Measurements from ENCODE around the gene GCDH. TPM values are rescaled to one million over a fixed set of nuclear protein-coding genes. Genes with fewer than 3 reads are reported as not detected.

The GCDH gene
- 19.4 and 19.8 TPM in 2 replicates for total RNA-seq

DNA sequence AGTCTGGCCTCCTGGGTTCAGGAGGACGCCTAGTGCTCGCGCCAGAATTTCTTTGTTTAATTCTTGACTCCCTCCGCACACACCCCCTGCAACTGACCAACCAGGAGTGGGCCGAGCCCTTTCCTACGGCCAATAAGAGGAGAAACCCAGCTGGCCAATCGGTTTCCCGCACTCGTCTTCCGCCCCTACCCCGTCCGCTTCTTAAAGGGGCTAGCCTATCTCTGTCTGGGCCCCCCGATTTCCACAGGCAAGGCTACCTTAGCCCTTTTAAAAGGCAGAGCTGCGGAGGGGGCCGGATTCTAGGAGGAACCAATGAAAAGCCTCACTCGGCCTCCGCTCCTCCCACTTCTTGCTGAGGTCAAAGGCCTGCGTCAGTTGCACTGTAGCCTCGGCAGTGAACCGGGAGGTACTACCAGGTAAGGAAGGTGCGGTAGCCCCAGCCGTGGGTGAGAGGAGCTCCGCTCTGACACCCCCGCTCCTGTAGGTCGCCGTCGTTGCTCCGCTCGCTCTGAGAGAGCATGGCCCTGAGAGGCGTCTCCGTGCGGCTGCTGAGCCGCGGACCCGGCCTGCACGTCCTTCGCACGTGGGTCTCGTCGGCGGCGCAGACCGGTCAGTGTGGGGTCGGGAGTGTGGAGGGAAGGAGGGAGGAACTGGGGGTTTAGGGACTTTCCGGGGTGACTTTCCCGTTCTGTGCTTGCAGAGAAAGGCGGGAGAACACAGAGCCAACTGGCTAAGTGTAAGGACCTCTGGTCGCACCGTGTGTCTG lies at the start of gene GCDH:
TSS of gene GCDH (plus strand) at position 374 of the 766 bp plus-strand sequence. CDS start at position 519, 145 bp downstream.

DNA sequence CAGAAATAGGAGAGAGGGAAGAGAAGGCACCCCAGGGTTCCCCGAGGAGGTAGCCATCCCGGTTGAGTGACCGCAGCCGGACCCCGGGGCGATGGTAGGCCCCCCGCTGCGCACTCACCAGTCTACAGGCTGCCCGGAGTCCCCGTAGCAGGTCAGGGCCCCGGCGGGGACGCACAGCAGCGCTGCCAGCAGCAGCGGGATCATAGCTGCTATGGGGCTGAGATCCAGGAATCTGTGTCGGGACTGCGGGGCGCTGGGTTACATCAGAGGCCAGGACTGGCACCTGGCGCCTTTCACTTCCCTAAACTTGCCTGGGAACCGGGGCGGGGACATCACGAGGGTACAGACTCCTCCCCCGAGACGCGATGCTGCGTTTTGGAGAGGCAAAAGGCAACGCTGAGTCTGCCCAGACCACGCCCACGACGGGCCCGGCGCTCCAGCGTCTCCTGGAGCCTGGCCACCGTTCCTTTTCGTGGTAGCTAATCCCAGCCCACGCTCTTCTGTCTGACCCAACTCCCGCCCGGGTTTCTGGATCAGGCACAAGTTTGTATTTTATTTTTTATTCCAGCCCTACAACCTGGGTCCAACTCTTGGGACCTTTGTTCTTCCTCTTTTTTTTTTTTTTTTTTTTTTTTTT lies 9.7 kb upstream of the GCDH start, which contains the start of gene DNASE2:
TSS of gene DNASE2 (minus strand) at position 278 of the 637 bp plus-strand sequence. CDS start at position 204, 74 bp downstream.

DNA sequence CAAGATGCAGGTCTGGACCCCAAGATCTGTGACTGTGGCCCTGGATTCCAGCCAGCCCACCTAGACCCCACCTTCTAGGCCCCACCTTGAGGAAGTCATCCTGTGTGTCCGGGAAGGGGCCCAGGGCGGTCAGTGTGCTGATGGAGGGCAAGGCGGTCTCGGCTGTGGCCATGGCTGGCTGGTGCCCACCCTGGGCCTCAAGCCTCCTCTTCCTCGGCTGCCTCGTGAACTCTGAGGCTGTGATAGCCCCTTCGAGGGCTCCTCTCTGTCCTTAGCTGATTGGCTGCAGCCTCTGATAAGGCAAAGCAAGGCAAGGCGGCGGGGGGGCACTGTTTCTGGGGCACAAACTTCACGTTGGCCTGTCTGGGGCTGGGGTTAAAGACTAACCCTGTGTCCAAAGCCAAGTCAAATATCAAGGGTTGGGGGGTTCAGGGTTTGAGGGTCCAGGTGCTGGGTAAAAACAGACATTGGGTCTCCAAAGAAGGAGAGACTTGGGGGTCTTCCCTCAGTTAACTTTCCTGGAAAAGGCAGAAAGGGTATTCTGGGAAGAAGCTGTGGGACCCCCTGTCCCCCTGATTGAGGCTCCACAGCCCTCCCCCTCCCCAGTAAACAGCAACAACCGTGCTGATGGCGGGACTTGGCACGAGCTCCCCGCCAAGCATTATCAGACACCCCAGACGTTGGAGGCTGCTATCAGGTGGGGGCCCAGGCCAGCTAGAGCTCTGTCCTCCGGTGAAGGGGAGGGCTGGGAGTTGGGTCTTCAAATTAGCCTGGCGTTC lies 3.8 kb upstream of the GCDH start, which contains the start of gene KLF1:
TSS of gene KLF1 (minus strand) at position 233 of the 779 bp plus-strand sequence. CDS start at position 172, 61 bp downstream.

DNA sequence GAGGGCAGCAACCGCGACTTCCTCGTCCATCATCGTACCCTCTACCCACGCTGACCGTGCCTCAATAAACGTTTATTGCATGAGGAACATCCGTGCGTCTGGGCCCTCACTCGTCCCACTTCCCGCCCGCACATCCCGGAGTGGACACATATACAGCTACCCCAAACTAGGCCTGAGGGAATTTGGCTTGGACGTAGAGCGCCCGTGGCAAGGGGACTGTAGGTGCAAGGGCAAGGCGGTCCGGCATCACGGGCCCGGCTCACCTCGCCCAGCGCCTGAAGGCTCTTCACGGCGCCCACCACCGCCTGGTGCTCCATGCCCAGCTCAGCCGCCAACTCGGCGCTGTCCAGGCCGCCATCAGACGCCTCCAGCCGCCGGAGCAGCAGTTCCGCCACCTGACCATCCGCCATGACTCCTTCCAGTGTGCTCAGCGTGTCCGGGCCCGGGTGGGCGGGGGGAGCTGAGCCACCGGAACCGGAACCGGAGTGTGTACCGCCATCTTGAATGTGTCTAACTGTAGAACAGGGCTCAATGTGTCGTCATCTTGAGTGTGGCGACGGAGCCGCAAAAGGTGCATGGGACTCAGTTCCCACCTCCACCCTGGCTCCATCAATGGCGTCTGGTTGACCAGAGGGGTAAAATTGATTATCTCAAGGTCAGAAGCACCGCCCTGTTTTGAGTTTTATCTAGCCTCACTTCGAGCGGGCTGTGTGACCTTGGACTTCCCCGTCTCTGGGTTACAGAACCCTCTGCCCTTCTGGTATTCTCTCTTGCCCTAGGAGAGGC lies 42.5 kb downstream of the GCDH start, which contains the start of gene FARSA:
TSS of gene FARSA (minus strand) at position 425 of the 786 bp plus-strand sequence. CDS start at position 410, 15 bp downstream.

DNA sequence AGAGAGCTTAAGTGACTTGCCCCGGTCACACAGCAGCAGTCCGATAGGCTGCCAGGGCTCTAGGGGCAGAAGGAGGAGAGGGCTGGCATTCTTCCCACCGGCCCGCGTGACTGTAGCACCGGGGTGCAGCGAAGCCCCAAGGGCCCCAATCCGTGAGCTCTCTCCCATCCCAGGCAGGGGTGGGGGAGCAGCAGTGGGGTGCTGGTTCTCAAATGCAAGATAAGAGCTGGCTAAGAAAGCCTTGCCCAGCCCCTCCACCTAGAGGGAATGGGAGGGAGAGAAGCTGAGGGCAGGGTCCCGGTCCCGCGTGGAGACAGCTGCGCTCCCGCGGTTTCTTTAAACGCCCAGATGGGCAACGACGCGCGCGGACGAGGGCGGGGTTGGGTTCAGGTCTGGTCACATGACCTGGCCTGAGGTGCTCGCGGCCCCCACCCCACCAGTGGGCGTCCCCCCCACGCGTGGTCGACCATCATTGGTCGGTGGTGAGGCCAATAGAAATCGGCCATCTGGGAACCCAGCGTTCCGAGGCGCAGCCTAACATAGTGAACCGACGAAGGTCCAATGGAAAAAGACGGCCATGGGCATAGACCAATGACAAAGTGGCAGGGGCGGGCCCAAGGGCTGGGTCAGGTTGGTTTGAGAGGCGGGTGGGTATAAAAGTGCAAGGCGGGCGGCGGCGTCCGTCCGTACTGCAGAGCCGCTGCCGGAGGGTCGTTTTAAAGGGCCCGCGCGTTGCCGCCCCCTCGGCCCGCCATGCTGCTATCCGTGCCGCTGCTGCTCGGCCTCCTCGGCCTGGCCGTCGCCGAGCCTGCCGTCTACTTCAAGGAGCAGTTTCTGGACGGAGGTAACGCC lies 47.2 kb downstream of the GCDH start, which contains the start of gene CALR:
TSS of gene CALR (plus strand) at position 683 of the 852 bp plus-strand sequence. CDS start at position 754, 71 bp downstream.

DNA sequence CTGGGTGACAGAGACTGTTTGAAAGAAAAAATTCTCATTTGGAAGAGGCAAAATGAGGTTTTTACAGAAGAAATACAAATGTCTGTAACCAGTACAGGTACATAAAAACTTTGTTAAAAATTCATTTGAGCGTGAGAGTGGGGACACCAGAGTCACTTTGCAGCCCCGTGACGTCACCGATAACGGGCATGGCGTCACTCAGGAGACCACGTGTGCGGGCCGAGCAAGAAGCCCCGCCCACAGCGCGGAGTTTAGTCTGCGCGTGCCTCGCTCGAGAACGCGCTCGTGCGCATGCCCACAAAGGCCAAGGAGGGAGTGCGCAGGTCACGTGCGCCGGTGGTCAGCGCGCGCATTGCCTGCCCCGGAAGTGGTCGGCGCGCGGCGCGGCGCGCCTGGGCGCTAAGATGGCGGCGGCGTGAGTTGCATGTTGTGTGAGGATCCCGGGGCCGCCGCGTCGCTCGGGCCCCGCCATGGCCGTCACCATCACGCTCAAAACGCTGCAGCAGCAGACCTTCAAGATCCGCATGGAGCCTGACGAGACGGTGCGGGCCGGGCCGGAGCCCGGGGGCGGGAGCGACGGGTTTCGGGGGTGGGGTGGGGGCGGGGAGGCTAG lies 54.6 kb downstream of the GCDH start, which contains the start of gene RAD23A:
TSS of gene RAD23A (plus strand) at position 384 of the 613 bp plus-strand sequence. CDS start at position 471, 87 bp downstream.

Other genes starting within 250 kb of the GCDH start
- 51.4 and 57.1 TPM in 2 replicates for gene MAN2B1, start 224.4 kb upstream of the GCDH start, total RNA-seq
- 7.8 and 7.9 TPM in 2 replicates for gene WDR83, start 224.4 kb upstream of the GCDH start, total RNA-seq
- gene DHPS, start 209.3 kb upstream of the GCDH start, total RNA-seq, result 47.4 and 47.6 TPM in 2 replicates
- gene GNG14, start 203.2 kb upstream of the GCDH start, total RNA-seq, result not detected in 2 replicates
- 3.5 and 6.4 TPM in 2 replicates for gene FBXW9, start 194.5 kb upstream of the GCDH start, total RNA-seq
- 18.7 and 20.4 TPM in 2 replicates for gene TNPO2, start 167.2 kb upstream of the GCDH start, total RNA-seq
- gene TRIR, start 156.5 kb upstream of the GCDH start, total RNA-seq, result 170 and 174 TPM in 2 replicates
- gene GET3, start 153.7 kb upstream of the GCDH start, total RNA-seq, result 77.6 and 85.5 TPM in 2 replicates
- not detected in 2 replicates for gene BEST2, start 139.4 kb upstream of the GCDH start, total RNA-seq
- 9.7 and 10.6 TPM in 2 replicates for gene HOOK2, start 115.6 kb upstream of the GCDH start, total RNA-seq
- 149 and 187 TPM in 2 replicates for gene JUNB, start 99.7 kb upstream of the GCDH start, total RNA-seq
- gene PRDX2, start 89.4 kb upstream of the GCDH start, total RNA-seq, result 170 and 189 TPM in 2 replicates
- not detected in 2 replicates for gene THSD8, start 89.1 kb upstream of the GCDH start, total RNA-seq
- gene RNASEH2A, start 84.6 kb upstream of the GCDH start, total RNA-seq, result 8.3 and 10.6 TPM in 2 replicates
- not detected in 2 replicates for gene RTBDN, start 56.6 kb upstream of the GCDH start, total RNA-seq
- 0.76 and 1.2 TPM in 2 replicates for gene MAST1, start 52.6 kb upstream of the GCDH start, total RNA-seq
- gene DNASE2, start 9.7 kb upstream of the GCDH start, total RNA-seq, result 27.9 and 30.7 TPM in 2 replicates
- gene KLF1, start 4.0 kb upstream of the GCDH start, total RNA-seq, result 0.09 TPM in 1 of 2 replicates, not detected in the other
- 0.11 TPM in 1 of 2 replicates, not detected in the other for gene SYCE2, start 28.1 kb downstream of the GCDH start, total RNA-seq
- gene FARSA, start 42.6 kb downstream of the GCDH start, total RNA-seq, result 28.2 and 41.6 TPM in 2 replicates
- 1,472 and 1,781 TPM in 2 replicates for gene CALR, start 47.4 kb downstream of the GCDH start, total RNA-seq
- 50.2 and 60.8 TPM in 2 replicates for gene RAD23A, start 54.7 kb downstream of the GCDH start, total RNA-seq
- 14.5 and 23.3 TPM in 2 replicates for gene GADD45GIP1, start 66.1 kb downstream of the GCDH start, total RNA-seq
- 0.22 and 0.34 TPM in 2 replicates for gene DAND5, start 78.4 kb downstream of the GCDH start, total RNA-seq
- 10.7 and 21.7 TPM in 2 replicates for gene NFIX, start 104.3 kb downstream of the GCDH start, total RNA-seq
- 19.3 and 38.4 TPM in 2 replicates for gene LYL1, start 211.7 kb downstream of the GCDH start, total RNA-seq
- gene TRMT1, start 225.6 kb downstream of the GCDH start, total RNA-seq, result 17.8 and 25.3 TPM in 2 replicates
- 25.9 and 27.6 TPM in 2 replicates for gene NACC1, start 227.1 kb downstream of the GCDH start, total RNA-seq

All from dermis lymphatic vessel endothelial cell (primary cell).